ENCODE results near the gene SIGLEC1.

Gene SIGLEC1

GRCh38 chr20:3693376-3693775 is 19.0 kb downstream of the SIGLEC1 start:
- H4K8ac ChIP-seq (ENCODE audit: low read depth, low read length): no peak overlapping the region
- H3K4me3 ChIP-seq (ENCODE audit: low read length): no peak overlapping the region
- H2BK15ac ChIP-seq (replicated peaks; ENCODE audit: low read depth): no peak overlapping the region
- H3K4me2 ChIP-seq (ENCODE audit: low read length): no peak overlapping the region
- H3K4me1 ChIP-seq (ENCODE audit: control insufficient read depth, low read depth, low read length): no peaks in the 10 kb centered on the region
- H2BK120ac ChIP-seq (ENCODE audit: low read depth, low read length): no peak overlapping the region
- no peaks in the 10 kb centered on the region for H3K79me1 ChIP-seq (ENCODE audit: low read length)
- no CpG with 5 or more reads among the region's 13 CpGs for WGBS (ENCODE audit: extremely low coverage, insufficient coverage, low lambda C conversion rate)
- no peak overlapping the region for H2BK5ac ChIP-seq (ENCODE audit: low read length)
- no peaks in the 10 kb centered on the region for H3K79me2 ChIP-seq (ENCODE audit: control insufficient read depth, insufficient read depth, low read length)
- no peak overlapping the region for H3K56ac ChIP-seq (ENCODE audit: low read length)
- no peak overlapping the region for H3K9ac ChIP-seq (ENCODE audit: low read length)
- H3K27me3 ChIP-seq (ENCODE audit: insufficient read depth, low read length, poor library complexity): no peaks in the 10 kb centered on the region
- no peak for DNase-seq
- no peak overlapping the region for H3K4ac ChIP-seq (ENCODE audit: low read depth, low read length)
- no peak overlapping the region for H2AK5ac ChIP-seq (ENCODE audit: low read length)
- H4K5ac ChIP-seq (ENCODE audit: low read length): no peak overlapping the region
- H3K36me3 ChIP-seq (ENCODE audit: control insufficient read depth, insufficient read depth, low read length): no peaks in the 10 kb centered on the region
- no peak overlapping the region for H3K18ac ChIP-seq (ENCODE audit: low read length)
- H3K23ac ChIP-seq (ENCODE audit: low read length): no peak overlapping the region
- no peak overlapping the region for H3K27ac ChIP-seq (ENCODE audit: low read depth, low read length)

GRCh38 chr20:3692706-3693294 is 19.6 kb downstream of the SIGLEC1 start:
- Histone ChIP-seq H3K4me1 (ENCODE audit: control insufficient read depth, low read depth, low read length) (no peaks in the 10 kb centered on the region), H3K79me2 (ENCODE audit: control insufficient read depth, insufficient read depth, low read length) (no peaks in the 10 kb centered on the region), H2BK15ac (replicated peaks; ENCODE audit: low read depth) (no peak overlapping the region), H3K4ac (ENCODE audit: low read depth, low read length) (no peak overlapping the region), H3K23ac (ENCODE audit: low read length) (no peak overlapping the region), H3K27me3 (ENCODE audit: insufficient read depth, low read length, poor library complexity) (no peaks in the 10 kb centered on the region), H2BK120ac (ENCODE audit: low read depth, low read length) (no peak overlapping the region), H3K79me1 (ENCODE audit: low read length) (no peaks in the 10 kb centered on the region), H3K36me3 (ENCODE audit: control insufficient read depth, insufficient read depth, low read length) (no peaks in the 10 kb centered on the region), H3K27ac (ENCODE audit: low read depth, low read length) (no peak overlapping the region), H2AK5ac (ENCODE audit: low read length) (no peak overlapping the region), H4K8ac (ENCODE audit: low read depth, low read length) (no peak overlapping the region), H2BK5ac (ENCODE audit: low read length) (no peak overlapping the region), H3K4me3 (ENCODE audit: low read length) (no peak overlapping the region), H3K18ac (ENCODE audit: low read length) (no peak overlapping the region), H3K56ac (ENCODE audit: low read length) (no peak overlapping the region), H3K9ac (ENCODE audit: low read length) (no peak overlapping the region), H4K5ac (ENCODE audit: low read length) (no peak overlapping the region), H3K4me2 (ENCODE audit: low read length) (no peak overlapping the region)
- WGBS (ENCODE audit: extremely low coverage, insufficient coverage, low lambda C conversion rate): no CpG with 5 or more reads among the region's 23 CpGs
- no peak for DNase-seq

- H3K36me3 ChIP-seq (ENCODE audit: control insufficient read depth, insufficient read depth, low read length): no peaks in the 10 kb centered on the region
- H3K56ac ChIP-seq (ENCODE audit: low read length): no peak overlapping the region
- no peaks in the 10 kb centered on the region for H3K27me3 ChIP-seq (ENCODE audit: insufficient read depth, low read length, poor library complexity)
- no peak overlapping the region for H3K23ac ChIP-seq (ENCODE audit: low read length)
- H4K5ac ChIP-seq (ENCODE audit: low read length): no peak overlapping the region
- H2BK120ac ChIP-seq (ENCODE audit: low read depth, low read length): no peak overlapping the region
- H3K79me2 ChIP-seq (ENCODE audit: control insufficient read depth, insufficient read depth, low read length): no peaks in the 10 kb centered on the region
- DNase-seq: no peak
- WGBS (ENCODE audit: extremely low coverage, insufficient coverage, low lambda C conversion rate): no CpG with 5 or more reads among the region's 9 CpGs
- H4K8ac ChIP-seq (ENCODE audit: low read depth, low read length): no peak overlapping the region
- no peak overlapping the region for H2AK5ac ChIP-seq (ENCODE audit: low read length)
- H3K79me1 ChIP-seq (ENCODE audit: low read length): no peaks in the 10 kb centered on the region
- no peak overlapping the region for H2BK5ac ChIP-seq (ENCODE audit: low read length)
- no peak overlapping the region for H3K4me2 ChIP-seq (ENCODE audit: low read length)
- H3K4ac ChIP-seq (ENCODE audit: low read depth, low read length): no peak overlapping the region
- H3K27ac ChIP-seq (ENCODE audit: low read depth, low read length): no peak overlapping the region
- no peak overlapping the region for H3K9ac ChIP-seq (ENCODE audit: low read length)
- H3K18ac ChIP-seq (ENCODE audit: low read length): no peak overlapping the region
- H3K4me1 ChIP-seq (ENCODE audit: control insufficient read depth, low read depth, low read length): no peaks in the 10 kb centered on the region
- H3K4me3 ChIP-seq (ENCODE audit: low read length): no peak overlapping the region
- no peak overlapping the region for H2BK15ac ChIP-seq (replicated peaks; ENCODE audit: low read depth)
Measured at GRCh38 chr20:3691897-3692296, 20.5 kb downstream of the SIGLEC1 start.

- no CpG with 5 or more reads among the region's 16 CpGs for WGBS (ENCODE audit: extremely low coverage, insufficient coverage, low lambda C conversion rate)
- H2BK15ac ChIP-seq (replicated peaks; ENCODE audit: low read depth): no peak overlapping the region
- H3K4me2 ChIP-seq (ENCODE audit: low read length): no peak overlapping the region
- no peak overlapping the region for H2AK5ac ChIP-seq (ENCODE audit: low read length)
- no peak overlapping the region for H3K4ac ChIP-seq (ENCODE audit: low read depth, low read length)
- no peak overlapping the region for H3K27ac ChIP-seq (ENCODE audit: low read depth, low read length)
- no peak overlapping the region for H2BK5ac ChIP-seq (ENCODE audit: low read length)
- no peak overlapping the region for H3K4me3 ChIP-seq (ENCODE audit: low read length)
- DNase-seq: no peak
- H3K36me3 ChIP-seq (ENCODE audit: control insufficient read depth, insufficient read depth, low read length): no peaks in the 10 kb centered on the region
- no peak overlapping the region for H4K5ac ChIP-seq (ENCODE audit: low read length)
- H3K79me2 ChIP-seq (ENCODE audit: control insufficient read depth, insufficient read depth, low read length): no peaks in the 10 kb centered on the region
- no peak overlapping the region for H4K8ac ChIP-seq (ENCODE audit: low read depth, low read length)
- H3K56ac ChIP-seq (ENCODE audit: low read length): no peak overlapping the region
- H3K23ac ChIP-seq (ENCODE audit: low read length): no peak overlapping the region
- no peak overlapping the region for H2BK120ac ChIP-seq (ENCODE audit: low read depth, low read length)
- no peak overlapping the region for H3K9ac ChIP-seq (ENCODE audit: low read length)
- no peaks in the 10 kb centered on the region for H3K79me1 ChIP-seq (ENCODE audit: low read length)
- no peak overlapping the region for H3K18ac ChIP-seq (ENCODE audit: low read length)
- H3K4me1 ChIP-seq (ENCODE audit: control insufficient read depth, low read depth, low read length): no peaks in the 10 kb centered on the region
- H3K27me3 ChIP-seq (ENCODE audit: insufficient read depth, low read length, poor library complexity): no peaks in the 10 kb centered on the region
Measured at GRCh38 chr20:3691306-3691705, 21.1 kb downstream of the SIGLEC1 start.

GRCh38 chr20:3690413-3690812 is 22.0 kb downstream of the SIGLEC1 start:
- whole genome bisulfite sequencing (ENCODE audit: extremely low coverage, insufficient coverage, low lambda C conversion rate): no CpG with 5 or more reads among the region's 3 CpGs

GRCh38 chr20:3689978-3690377 is 22.4 kb downstream of the SIGLEC1 start:
- Histone ChIP-seq H3K79me1 (ENCODE audit: low read length) (no peaks in the 10 kb centered on the region), H3K4me2 (ENCODE audit: low read length) (no peak overlapping the region), H3K27me3 (ENCODE audit: insufficient read depth, low read length, poor library complexity) (no peaks in the 10 kb centered on the region), H4K8ac (ENCODE audit: low read depth, low read length) (no peak overlapping the region), H2AK5ac (ENCODE audit: low read length) (no peak overlapping the region), H3K27ac (ENCODE audit: low read depth, low read length) (no peak overlapping the region), H2BK5ac (ENCODE audit: low read length) (no peak overlapping the region), H3K4ac (ENCODE audit: low read depth, low read length) (no peak overlapping the region), H2BK15ac (replicated peaks; ENCODE audit: low read depth) (no peak overlapping the region), H3K23ac (ENCODE audit: low read length) (no peak overlapping the region), H4K5ac (ENCODE audit: low read length) (no peak overlapping the region), H3K9ac (ENCODE audit: low read length) (no peak overlapping the region), H3K4me3 (ENCODE audit: low read length) (no peak overlapping the region), H3K4me1 (ENCODE audit: control insufficient read depth, low read depth, low read length) (no peaks in the 10 kb centered on the region), H3K79me2 (ENCODE audit: control insufficient read depth, insufficient read depth, low read length) (no peaks in the 10 kb centered on the region), H3K56ac (ENCODE audit: low read length) (no peak overlapping the region), H3K18ac (ENCODE audit: low read length) (no peak overlapping the region), H2BK120ac (ENCODE audit: low read depth, low read length) (no peak overlapping the region), H3K36me3 (ENCODE audit: control insufficient read depth, insufficient read depth, low read length) (no peaks in the 10 kb centered on the region)
- WGBS (ENCODE audit: extremely low coverage, insufficient coverage, low lambda C conversion rate): no CpG with 5 or more reads among the region's 11 CpGs
- DNase-seq: no peak

More at GRCh38 chr20:3690413-3690812, 22.0 kb downstream of the SIGLEC1 start:
- H3K4me2 ChIP-seq (ENCODE audit: low read length): no peak overlapping the region
- H3K4me3 ChIP-seq (ENCODE audit: low read length): no peak overlapping the region
- H3K18ac ChIP-seq (ENCODE audit: low read length): no peak overlapping the region
- no peak overlapping the region for H4K5ac ChIP-seq (ENCODE audit: low read length)
- no peak overlapping the region for H4K8ac ChIP-seq (ENCODE audit: low read depth, low read length)
- H3K27me3 ChIP-seq (ENCODE audit: insufficient read depth, low read length, poor library complexity): no peaks in the 10 kb centered on the region
- no peak for DNase-seq
- H2AK5ac ChIP-seq (ENCODE audit: low read length): no peak overlapping the region
- H3K4ac ChIP-seq (ENCODE audit: low read depth, low read length): no peak overlapping the region
- no peak overlapping the region for H3K56ac ChIP-seq (ENCODE audit: low read length)
- H2BK15ac ChIP-seq (replicated peaks; ENCODE audit: low read depth): no peak overlapping the region
- no peaks in the 10 kb centered on the region for H3K79me2 ChIP-seq (ENCODE audit: control insufficient read depth, insufficient read depth, low read length)
- H3K27ac ChIP-seq (ENCODE audit: low read depth, low read length): no peak overlapping the region
- no peaks in the 10 kb centered on the region for H3K36me3 ChIP-seq (ENCODE audit: control insufficient read depth, insufficient read depth, low read length)
- H3K4me1 ChIP-seq (ENCODE audit: control insufficient read depth, low read depth, low read length): no peaks in the 10 kb centered on the region
- no peak overlapping the region for H2BK5ac ChIP-seq (ENCODE audit: low read length)
- no peak overlapping the region for H3K9ac ChIP-seq (ENCODE audit: low read length)
- no peaks in the 10 kb centered on the region for H3K79me1 ChIP-seq (ENCODE audit: low read length)
- H3K23ac ChIP-seq (ENCODE audit: low read length): no peak overlapping the region
- no peak overlapping the region for H2BK120ac ChIP-seq (ENCODE audit: low read depth, low read length)

All from mesendoderm (in vitro differentiated cells).